H1 (cell line): Measurements from ENCODE around the gene YWHAE. TPM values are rescaled to one million over a fixed set of nuclear protein-coding genes. Genes with fewer than 3 reads are reported as not detected.

Source experiments
- CTCF ChIP-seq, 3 experiments: IDR thresholded peaks; 1 replicate in 2 of 3; 2 replicates in 1 of 3; pipeline versions ENCODE4 v1.5.1 to v1.6.1; 2011; ENCODE audit warnings: low read length in 3 of 3, mild to moderate bottlenecking in 3 of 3, inconsistent platforms in 2 of 3, low read depth in 1 of 3, moderate library complexity in 1 of 3; ENCODE audit not compliant: insufficient read depth in 1 of 3; ENCODE audit errors: control extremely low read depth in 1 of 3
- polyA plus RNA-seq, 7 experiments: library from polyadenylated mRNA; depleted of rRNA in 3 of 7; stranded (reverse) in 5 of 7; unstranded in 2 of 7; fragments of >200 nt in 5 of 7; fragments of 200-250 nt in 2 of 7; gene quantifications; 1 replicate in 5 of 7; 2 replicates in 1 of 7; 4 replicates in 1 of 7; pipeline versions ENCODE4 v1.2.1 to v1.2.3, GENCODE V29; 2011 to 2013; ENCODE audit warnings: missing spikeins in 2 of 7, mixed read lengths in 2 of 7
- total RNA-seq: library from RNA; stranded (reverse); fragmentation: NEBNext Ultra II Directional; extraction: Animal tissue kit (Norgen Biotek cat#: 25700); gene quantifications from 2 replicates; pipeline ENCODE4 v1.2.1, GENCODE V29; 2021

The YWHAE gene
- total and polyA plus RNA-seq, 2 of the 8 experiments (the other 6 are each of a cell fraction or from before 2014, with no cell fraction given): 559 to 1,186 TPM

DNA sequence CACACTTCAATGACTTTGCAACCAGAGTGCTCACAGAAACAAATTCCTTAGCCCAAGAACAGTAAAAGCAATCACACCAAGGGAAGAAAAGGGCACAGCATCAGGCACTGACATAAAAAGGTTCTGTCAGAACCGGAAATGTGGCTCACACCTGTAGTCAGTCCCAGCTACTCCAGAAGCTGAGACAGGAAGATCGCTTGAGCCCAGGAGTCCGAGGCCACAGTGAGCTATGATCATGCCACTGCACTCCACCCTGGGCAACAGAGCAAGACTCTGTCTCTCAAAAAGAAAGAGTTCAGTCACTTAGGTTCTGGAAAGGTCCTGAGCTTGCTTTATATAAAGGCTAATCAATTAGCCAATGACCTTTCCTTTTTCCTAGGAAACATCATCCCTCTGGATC, 22.7 kb downstream of the YWHAE start (continued):
- TF ChIP-seq CTCF (IDR thresholded peaks at IDR 0.05; ENCODE audit: control extremely low read depth in 1 of 3, insufficient read depth in 1 of 3, low read depth in 1 of 3, low read length in 3 of 3): no peak
